ENCODE measurements around the gene TBC1D9B.

Gene TBC1D9B

DNA sequence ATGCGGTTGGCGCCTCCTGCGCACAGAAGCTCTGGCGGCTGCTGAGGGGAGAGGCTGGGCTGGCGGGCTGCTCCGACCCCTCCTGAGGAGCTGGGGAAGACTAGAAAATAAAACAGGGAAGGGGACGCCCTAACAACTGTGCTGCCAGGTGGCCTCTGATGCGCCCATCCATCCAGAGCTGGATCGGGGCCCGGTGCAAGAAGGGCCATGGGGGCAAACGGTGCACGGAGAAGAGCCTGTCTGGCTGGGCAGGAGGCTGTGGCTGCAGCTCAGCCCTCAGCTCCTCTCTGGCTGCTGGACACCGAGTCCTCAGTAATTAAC lies 28.0 kb downstream of the TBC1D9B start:
- Histone ChIP-seq H3K9me3 (ENCODE audit: control insufficient read depth, insufficient read depth, low read length) (peaks cover 19% of the 10 kb centered on the region), H3K9me2 (replicated peaks; ENCODE audit: control insufficient read depth, low read length) (no peaks in the 10 kb centered on the region), H3K36me3 (ENCODE audit: control insufficient read depth, low read length) (peaks cover 56% of the 10 kb centered on the region), H3K79me2 (ENCODE audit: control insufficient read depth, low read length) (no peaks in the 10 kb centered on the region), H3K4me2 (ENCODE audit: low read length) (no peak overlapping the region), H3F3A (ENCODE audit: control insufficient read depth, insufficient read depth) (no peaks in the 10 kb centered on the region), H3K27me3 (ENCODE audit: control insufficient read depth, low read length) (no peaks in the 10 kb centered on the region), H3K4me1 (ENCODE audit: control insufficient read depth, low read length) (no peaks in the 10 kb centered on the region), H3K4me3 (ENCODE audit: low read length) (no peak overlapping the region), H4K20me1 (ENCODE audit: control insufficient read depth, insufficient read depth, low read depth, low read length) (no peaks in the 10 kb centered on the region), H3K27ac (ENCODE audit: low read depth, low read length) (no peak overlapping the region)
- no peak for TF ChIP-seq EZH2phosphoT487 (IDR thresholded peaks at IDR 0.05; ENCODE audit: borderline replicate concordance, low read length)
- TF ChIP-seq, protein P1, sequence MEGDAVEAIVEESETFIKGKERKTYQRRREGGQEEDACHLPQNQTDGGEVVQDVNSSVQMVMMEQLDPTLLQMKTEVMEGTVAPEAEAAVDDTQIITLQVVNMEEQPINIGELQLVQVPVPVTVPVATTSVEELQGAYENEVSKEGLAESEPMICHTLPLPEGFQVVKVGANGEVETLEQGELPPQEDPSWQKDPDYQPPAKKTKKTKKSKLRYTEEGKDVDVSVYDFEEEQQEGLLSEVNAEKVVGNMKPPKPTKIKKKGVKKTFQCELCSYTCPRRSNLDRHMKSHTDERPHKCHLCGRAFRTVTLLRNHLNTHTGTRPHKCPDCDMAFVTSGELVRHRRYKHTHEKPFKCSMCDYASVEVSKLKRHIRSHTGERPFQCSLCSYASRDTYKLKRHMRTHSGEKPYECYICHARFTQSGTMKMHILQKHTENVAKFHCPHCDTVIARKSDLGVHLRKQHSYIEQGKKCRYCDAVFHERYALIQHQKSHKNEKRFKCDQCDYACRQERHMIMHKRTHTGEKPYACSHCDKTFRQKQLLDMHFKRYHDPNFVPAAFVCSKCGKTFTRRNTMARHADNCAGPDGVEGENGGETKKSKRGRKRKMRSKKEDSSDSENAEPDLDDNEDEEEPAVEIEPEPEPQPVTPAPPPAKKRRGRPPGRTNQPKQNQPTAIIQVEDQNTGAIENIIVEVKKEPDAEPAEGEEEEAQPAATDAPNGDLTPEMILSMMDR (IDR thresholded peaks at IDR 0.05; ENCODE audit: low read depth, low read length, poor library complexity, severe bottlenecking), result no peak

- Histone ChIP-seq H4K20me1 (ENCODE audit: control insufficient read depth, insufficient read depth, low read depth, low read length) (no peaks in the 10 kb centered on the region), H3K9me3 (ENCODE audit: control insufficient read depth, insufficient read depth, low read length) (peaks cover 18% of the 10 kb centered on the region), H3F3A (ENCODE audit: control insufficient read depth, insufficient read depth) (no peaks in the 10 kb centered on the region), H3K36me3 (ENCODE audit: control insufficient read depth, low read length) (peaks cover 52% of the 10 kb centered on the region), H3K27ac (ENCODE audit: low read depth, low read length) (no peak overlapping the region), H3K27me3 (ENCODE audit: control insufficient read depth, low read length) (no peaks in the 10 kb centered on the region), H3K4me2 (ENCODE audit: low read length) (no peak overlapping the region), H3K4me3 (ENCODE audit: low read length) (no peak overlapping the region), H3K9me2 (replicated peaks; ENCODE audit: control insufficient read depth, low read length) (no peaks in the 10 kb centered on the region), H3K79me2 (ENCODE audit: control insufficient read depth, low read length) (no peaks in the 10 kb centered on the region), H3K4me1 (ENCODE audit: control insufficient read depth, low read length) (no peaks in the 10 kb centered on the region)
- no peak for TF ChIP-seq EZH2phosphoT487 (IDR thresholded peaks at IDR 0.05; ENCODE audit: borderline replicate concordance, low read length)
- TF ChIP-seq, protein P1 (IDR thresholded peaks at IDR 0.05; ENCODE audit: low read depth, low read length, poor library complexity, severe bottlenecking), result no peak
Measured at GRCh38 chr5:179879003-179879689, 28.6 kb downstream of the TBC1D9B start.

DNA sequence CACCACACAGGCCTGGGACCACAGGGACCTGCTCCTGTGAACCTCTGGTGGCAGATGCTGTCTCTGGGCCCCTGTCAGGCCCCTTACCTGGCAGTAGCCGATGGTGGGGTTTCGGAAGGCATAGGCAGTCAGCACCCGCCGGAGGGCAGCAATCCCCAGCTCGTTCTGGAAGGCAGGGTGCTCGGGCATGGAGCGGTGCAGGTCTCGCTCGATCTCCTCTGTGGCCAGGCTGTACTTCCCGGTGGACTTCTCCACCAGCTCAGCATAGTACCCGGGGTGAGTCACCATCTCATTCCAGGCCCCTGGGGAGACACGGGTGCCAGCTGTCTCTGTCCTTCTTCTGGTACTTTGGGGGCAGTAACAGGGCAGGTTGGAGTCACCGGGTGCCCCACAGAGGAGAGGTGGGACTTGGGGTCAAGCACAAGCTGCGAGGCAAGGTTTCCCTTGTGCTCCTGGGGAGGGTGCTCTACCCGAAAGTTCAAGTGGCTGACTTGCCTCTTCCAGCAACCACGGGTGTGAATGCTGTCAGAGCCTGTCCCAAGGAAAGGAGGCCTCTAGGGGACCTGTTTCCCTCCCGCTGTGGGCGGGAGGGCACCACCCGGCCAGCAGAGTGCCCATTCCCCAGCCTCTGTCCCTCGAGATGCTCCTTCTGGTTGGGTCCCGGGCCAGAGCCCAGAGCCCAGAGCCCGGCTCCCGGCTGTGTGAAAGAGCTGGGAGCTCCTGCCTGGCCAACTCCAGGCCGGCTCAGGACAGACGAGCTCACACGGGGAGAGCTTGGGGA lies 29.3 kb downstream of the TBC1D9B start:
- no peaks in the 10 kb centered on the region for H4K20me1 ChIP-seq (ENCODE audit: control insufficient read depth, insufficient read depth, low read depth, low read length)
- peaks cover 10% of the 10 kb centered on the region for H3K9me3 ChIP-seq (ENCODE audit: control insufficient read depth, insufficient read depth, low read length)
- H3K79me2 ChIP-seq (ENCODE audit: control insufficient read depth, low read length), result no peaks in the 10 kb centered on the region
- no peak overlapping the region for H3K27ac ChIP-seq (ENCODE audit: low read depth, low read length)
- no peaks in the 10 kb centered on the region for H3K9me2 ChIP-seq (replicated peaks; ENCODE audit: control insufficient read depth, low read length)
- no peak overlapping the region for H3K4me2 ChIP-seq (ENCODE audit: low read length)
- no peak overlapping the region for H3K4me3 ChIP-seq (ENCODE audit: low read length)
- H3K4me1 ChIP-seq (ENCODE audit: control insufficient read depth, low read length), result no peaks in the 10 kb centered on the region
- no peaks in the 10 kb centered on the region for H3K27me3 ChIP-seq (ENCODE audit: control insufficient read depth, low read length)
- TF ChIP-seq, protein P1 (IDR thresholded peaks at IDR 0.05; ENCODE audit: low read depth, low read length, poor library complexity, severe bottlenecking), result no peak
- no peak for TF ChIP-seq EZH2phosphoT487 (IDR thresholded peaks at IDR 0.05; ENCODE audit: borderline replicate concordance, low read length)
- H3F3A ChIP-seq (ENCODE audit: control insufficient read depth, insufficient read depth), result no peaks in the 10 kb centered on the region
- H3K36me3 ChIP-seq (ENCODE audit: control insufficient read depth, low read length), result peaks cover 51% of the 10 kb centered on the region

Measured in DOHH2 (cell line).